ENCODE measurements around the gene CAMK4. TPM values are rescaled to one million over a fixed set of nuclear protein-coding genes. Genes with fewer than 3 reads are reported as not detected.

CAMK4 gene
- total and polyA plus RNA-seq, 9 of the 15 experiments (the other 6 are each of a cell fraction or from before 2014, with no cell fraction given), result 0.35 TPM; not detected in 8

GRCh38 chr5:111425205-111425604, 201.0 kb downstream of the CAMK4 start:
- H3K9me1 ChIP-seq (ENCODE audit: control insufficient read depth, insufficient read depth, low read length), result no peaks in the 10 kb centered on the region
- no TSS peak for BruUV-seq (replicated peaks)
- 0% methylated on average over 1 of the region's 1 CpG for WGBS (ENCODE audit: insufficient coverage, low coverage, missing lambda C conversion rate)
- no peak overlapping the region for H3K4me2 ChIP-seq (ENCODE audit: insufficient read depth, low read length)
- no peak for FAIRE-seq
- intact Hi-C loops (cut with micrococcal nuclease), result no loop called here
- H2AFZ ChIP-seq (ENCODE audit: low read depth, low read length), result no peak overlapping the region
- no peak overlapping the region for H3K27ac ChIP-seq (ENCODE audit: extremely low read depth, low read depth, low read length)
- no peaks in the 10 kb centered on the region for H4K20me1 ChIP-seq (replicated peaks; ENCODE audit: control insufficient read depth, insufficient read depth, low read length)
- in situ Hi-C loops (cut with MboI), result no loop called here
- no peaks in the 10 kb centered on the region for H3K9me3 ChIP-seq (replicated peaks; ENCODE audit: control insufficient read depth, insufficient read depth, low read depth, low read length)
- ChIA-PET POLR2A (no interaction called here), CTCF (ENCODE audit: low intra/inter-chr PET ratio) (no interaction called here)
- H3K4me3 ChIP-seq, result no peak overlapping the region
- no peaks in the 10 kb centered on the region for H3K79me2 ChIP-seq (ENCODE audit: control insufficient read depth, insufficient read depth, low read length)
- H3K27me3 ChIP-seq (ENCODE audit: control insufficient read depth in 2 of 2, insufficient read depth in 2 of 2, low read length in 2 of 2), result no peaks in the 10 kb centered on the region
- H3K4me1 ChIP-seq (replicated peaks in 1 of 2; ENCODE audit: control insufficient read depth in 2 of 2, insufficient read depth in 2 of 2, low read length in 2 of 2), result no peaks in the 10 kb centered on the region
- no peak for ATAC-seq
- no peak for DNase-seq (ENCODE audit: extremely low read depth in 1 of 4, low spot score in 3 of 4)
- no peaks in the 10 kb centered on the region for H3K36me3 ChIP-seq (ENCODE audit: control insufficient read depth, insufficient read depth, low read length)
- H3K9ac ChIP-seq (ENCODE audit: insufficient read depth in 1 of 2, low read depth in 2 of 2, low read length in 2 of 2), result no peak overlapping the region
- TF ChIP-seq, protein P1, sequence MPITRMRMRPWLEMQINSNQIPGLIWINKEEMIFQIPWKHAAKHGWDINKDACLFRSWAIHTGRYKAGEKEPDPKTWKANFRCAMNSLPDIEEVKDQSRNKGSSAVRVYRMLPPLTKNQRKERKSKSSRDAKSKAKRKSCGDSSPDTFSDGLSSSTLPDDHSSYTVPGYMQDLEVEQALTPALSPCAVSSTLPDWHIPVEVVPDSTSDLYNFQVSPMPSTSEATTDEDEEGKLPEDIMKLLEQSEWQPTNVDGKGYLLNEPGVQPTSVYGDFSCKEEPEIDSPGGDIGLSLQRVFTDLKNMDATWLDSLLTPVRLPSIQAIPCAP (CRISPR knock-in tag; IDR thresholded peaks at IDR 0.05; ENCODE audit: borderline replicate concordance), result no peak
- no peak for TF ChIP-seq ZNF766 (CRISPR knock-in tag; conservative IDR thresholded peaks at IDR 0.05)
- no peak for TF ChIP-seq RBM22 (IDR thresholded peaks at IDR 0.05; ENCODE audit: low read depth, low read length, poor library complexity, severe bottlenecking)
- no peak for TF ChIP-seq ZNF239 (CRISPR knock-in tag; IDR thresholded peaks at IDR 0.05)
- TF ChIP-seq CBX5 (IDR thresholded peaks at IDR 0.05; ENCODE audit: borderline replicate concordance, low read depth), result no peak
- no peak for TF ChIP-seq HNRNPH1 (optimal IDR thresholded peaks at IDR 0.05; ENCODE audit: low read depth, low read length)
- no peak for TF ChIP-seq TAF7 (tag; IDR thresholded peaks at IDR 0.05)
- TF ChIP-seq ZFP36 (IDR thresholded peaks at IDR 0.05; ENCODE audit: low read depth, low read length, partially characterized antibody), result no peak
- no peak for TF ChIP-seq MEF2D (tag; conservative IDR thresholded peaks at IDR 0.05; ENCODE audit: low read depth)
- TF ChIP-seq DNMT1 (IDR thresholded peaks at IDR 0.05), result no peak
- TF ChIP-seq ZNF384 (IDR thresholded peaks at IDR 0.05; ENCODE audit: low read depth, low read length), result no peak
- no peak for TF ChIP-seq FIP1L1 (IDR thresholded peaks at IDR 0.05; ENCODE audit: low read depth, low read length, poor library complexity, severe bottlenecking)
- no peak for TF ChIP-seq NUFIP1 (IDR thresholded peaks at IDR 0.05; ENCODE audit: partially characterized antibody)
- no peak for TF ChIP-seq SMC3 (conservative IDR thresholded peaks at IDR 0.05; ENCODE audit: insufficient read depth, low read depth, low read length)
- TF ChIP-seq ZNF224 (CRISPR knock-in tag; IDR thresholded peaks at IDR 0.05), result no peak
- no peak for TF ChIP-seq ARID3B (CRISPR knock-in tag; IDR thresholded peaks at IDR 0.05; ENCODE audit: borderline replicate concordance)
- TF ChIP-seq KLF13 (tag; IDR thresholded peaks at IDR 0.05; ENCODE audit: borderline replicate concordance, low read depth), result no peak
